ENCODE data around the gene NOTCH1.

DNA sequence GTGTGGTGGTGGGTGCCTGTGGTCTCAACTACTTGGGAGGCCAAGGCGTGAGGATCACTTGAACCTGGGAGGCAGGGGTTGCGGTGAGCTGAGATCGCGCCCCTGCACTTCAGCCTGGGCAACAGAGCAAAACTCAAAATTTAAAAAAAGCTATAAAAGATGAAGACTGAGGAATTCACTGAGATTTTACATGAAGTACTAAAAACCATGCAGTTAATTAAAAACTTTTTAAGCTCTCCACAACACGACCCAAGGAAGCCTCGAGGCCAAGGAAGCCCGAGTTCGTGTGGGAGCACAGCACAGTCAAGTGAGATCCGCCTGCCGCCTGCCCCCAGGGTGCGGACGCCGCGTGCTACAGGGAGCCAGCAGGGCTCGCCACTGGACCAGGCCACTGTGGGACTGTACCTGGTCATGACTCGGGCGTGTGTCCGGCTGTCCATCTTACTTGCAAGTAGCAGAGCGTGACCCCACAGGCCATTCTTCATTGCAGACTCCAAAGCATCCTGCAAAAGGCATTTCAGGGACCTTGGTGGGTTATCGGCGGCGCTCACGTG is 85.0 kb downstream of the NOTCH1 start:
- TF ChIP-seq POLR2A (IDR thresholded peaks at IDR 0.05) (no peak), CTCF (IDR thresholded peaks at IDR 0.05) (no peak)
